GM21381 (cell line): ENCODE measurements around the gene SPSB1.

Experiments used
- ATAC-seq: cut with Tn5 transposase; IDR thresholded peaks from one replicate; pipeline ENCODE4 v1.9.1; 2021; ENCODE audit warnings: mild to moderate bottlenecking, moderate library complexity; ENCODE audit not compliant: unreplicated experiment

The SPSB1 gene

GRCh38 chr1:9292361-9293240 is at the start of gene SPSB1:
TSS of gene SPSB1 (plus strand) at chr1:9292894. CDS start at chr1:9355892, 62,998 bp downstream.
- ATAC-seq: peak; percentile 45

GRCh38 chr1:9243066-9243739 is 49.5 kb upstream of the SPSB1 start:
- ATAC-seq: no peak

- no peak for ATAC-seq
Measured at GRCh38 chr1:9244501-9245229, 48.0 kb upstream of the SPSB1 start.

GRCh38 chr1:9245230-9245619 is 47.5 kb upstream of the SPSB1 start:
- no peak for ATAC-seq

GRCh38 chr1:9245661-9246060 is 47.0 kb upstream of the SPSB1 start:
- ATAC-seq: no peak

GRCh38 chr1:9246215-9246614 is 46.5 kb upstream of the SPSB1 start:
- no peak for ATAC-seq

GRCh38 chr1:9246841-9247785 is 45.6 kb upstream of the SPSB1 start:
- no peak for ATAC-seq

- no peak for ATAC-seq
Measured at GRCh38 chr1:9247894-9248293, 44.8 kb upstream of the SPSB1 start.

GRCh38 chr1:9248341-9249262 is 44.1 kb upstream of the SPSB1 start:
- ATAC-seq: no peak

- ATAC-seq: no peak
Measured at GRCh38 chr1:9249263-9249533, 43.5 kb upstream of the SPSB1 start.

GRCh38 chr1:9249534-9250410 is 42.9 kb upstream of the SPSB1 start:
- ATAC-seq: no peak

GRCh38 chr1:9250411-9251381 is 42.0 kb upstream of the SPSB1 start:
- no peak for ATAC-seq

GRCh38 chr1:9251501-9251900 is 41.2 kb upstream of the SPSB1 start:
- no peak for ATAC-seq

GRCh38 chr1:9253004-9253403 is 39.7 kb upstream of the SPSB1 start:
- no peak for ATAC-seq

- ATAC-seq: no peak
Measured at GRCh38 chr1:9253453-9254105, 39.1 kb upstream of the SPSB1 start.

- no peak for ATAC-seq
Measured at GRCh38 chr1:9256332-9256731, 36.4 kb upstream of the SPSB1 start.

GRCh38 chr1:9257851-9258250 is 34.8 kb upstream of the SPSB1 start:
- no peak for ATAC-seq
